Measurements from ENCODE around the gene ATP2B2. TPM values are rescaled to one million over a fixed set of nuclear protein-coding genes. Genes with fewer than 3 reads are reported as not detected.

The ATP2B2 gene
- total RNA-seq, 1 experiment from 2014 or later, result not detected

DNA sequence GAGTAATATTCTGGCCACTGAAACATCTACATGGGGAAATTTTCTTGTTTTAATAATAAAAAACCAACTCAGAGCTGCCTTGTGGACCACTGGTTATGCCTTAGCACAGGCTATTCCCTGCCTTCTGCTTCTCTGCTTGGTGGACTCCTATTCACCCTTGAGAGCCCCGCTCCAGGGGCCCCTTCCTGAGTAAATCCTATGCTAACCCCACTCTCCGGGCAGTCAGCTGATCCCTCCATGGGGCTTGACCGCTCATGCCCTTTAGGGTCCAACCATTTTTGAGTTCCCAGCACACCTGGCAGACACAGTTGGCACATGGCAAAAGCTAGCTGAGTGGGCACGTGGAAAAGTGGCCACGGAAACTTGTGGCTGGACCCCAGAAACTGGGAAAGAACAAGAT, 38.2 kb downstream of the ATP2B2 start:
- no peak overlapping the region for H3K4me2 ChIP-seq (ENCODE audit: low read length)
- no peaks in the 10 kb centered on the region for H3K79me2 ChIP-seq (ENCODE audit: insufficient read depth, low read length)
- no peak for DNase-seq (ENCODE audit: low read depth, low spot score)
- intact Hi-C loops (cut with micrococcal nuclease), result no loop called here
- no peak for ATAC-seq
- no peak overlapping the region for H3K9ac ChIP-seq (ENCODE audit: low read length)
- H3K27ac ChIP-seq (ENCODE audit: low read depth, low read length), result no peak overlapping the region
- H3K4me1 ChIP-seq (ENCODE audit: control insufficient read depth in 1 of 2, insufficient read depth in 2 of 2, low read length in 2 of 2), result no peaks in the 10 kb centered on the region
- no peaks in the 10 kb centered on the region for H3K36me3 ChIP-seq (ENCODE audit: control insufficient read depth in 1 of 2, insufficient read depth in 2 of 2, low read length in 2 of 2)
- H3K9me2 ChIP-seq (ENCODE audit: insufficient read depth), result no peaks in the 10 kb centered on the region
- TF ChIP-seq ELF1 (IDR thresholded peaks at IDR 0.05; ENCODE audit: borderline replicate concordance, low read depth), result no peak
- no peak for TF ChIP-seq TCF7L2 (IDR thresholded peaks at IDR 0.05; ENCODE audit: borderline replicate concordance, extremely low read depth, insufficient read depth, insufficient read length)
- no peak for TF ChIP-seq RAD21 (IDR thresholded peaks at IDR 0.05; ENCODE audit: low read depth)
- TF ChIP-seq SRF (IDR thresholded peaks at IDR 0.05; ENCODE audit: low read depth), result no peak
- no peak for TF ChIP-seq CBX3 (IDR thresholded peaks at IDR 0.05; ENCODE audit: low read depth)
- TF ChIP-seq, protein P1, sequence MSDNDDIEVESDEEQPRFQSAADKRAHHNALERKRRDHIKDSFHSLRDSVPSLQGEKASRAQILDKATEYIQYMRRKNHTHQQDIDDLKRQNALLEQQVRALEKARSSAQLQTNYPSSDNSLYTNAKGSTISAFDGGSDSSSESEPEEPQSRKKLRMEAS (IDR thresholded peaks at IDR 0.05), result no peak
- TF ChIP-seq SIN3A (IDR thresholded peaks at IDR 0.05; ENCODE audit: low read depth), result no peak
- TF ChIP-seq EZH2phosphoT487 (IDR thresholded peaks at IDR 0.05; ENCODE audit: borderline replicate concordance), result no peak
- TF ChIP-seq, protein P2, sequence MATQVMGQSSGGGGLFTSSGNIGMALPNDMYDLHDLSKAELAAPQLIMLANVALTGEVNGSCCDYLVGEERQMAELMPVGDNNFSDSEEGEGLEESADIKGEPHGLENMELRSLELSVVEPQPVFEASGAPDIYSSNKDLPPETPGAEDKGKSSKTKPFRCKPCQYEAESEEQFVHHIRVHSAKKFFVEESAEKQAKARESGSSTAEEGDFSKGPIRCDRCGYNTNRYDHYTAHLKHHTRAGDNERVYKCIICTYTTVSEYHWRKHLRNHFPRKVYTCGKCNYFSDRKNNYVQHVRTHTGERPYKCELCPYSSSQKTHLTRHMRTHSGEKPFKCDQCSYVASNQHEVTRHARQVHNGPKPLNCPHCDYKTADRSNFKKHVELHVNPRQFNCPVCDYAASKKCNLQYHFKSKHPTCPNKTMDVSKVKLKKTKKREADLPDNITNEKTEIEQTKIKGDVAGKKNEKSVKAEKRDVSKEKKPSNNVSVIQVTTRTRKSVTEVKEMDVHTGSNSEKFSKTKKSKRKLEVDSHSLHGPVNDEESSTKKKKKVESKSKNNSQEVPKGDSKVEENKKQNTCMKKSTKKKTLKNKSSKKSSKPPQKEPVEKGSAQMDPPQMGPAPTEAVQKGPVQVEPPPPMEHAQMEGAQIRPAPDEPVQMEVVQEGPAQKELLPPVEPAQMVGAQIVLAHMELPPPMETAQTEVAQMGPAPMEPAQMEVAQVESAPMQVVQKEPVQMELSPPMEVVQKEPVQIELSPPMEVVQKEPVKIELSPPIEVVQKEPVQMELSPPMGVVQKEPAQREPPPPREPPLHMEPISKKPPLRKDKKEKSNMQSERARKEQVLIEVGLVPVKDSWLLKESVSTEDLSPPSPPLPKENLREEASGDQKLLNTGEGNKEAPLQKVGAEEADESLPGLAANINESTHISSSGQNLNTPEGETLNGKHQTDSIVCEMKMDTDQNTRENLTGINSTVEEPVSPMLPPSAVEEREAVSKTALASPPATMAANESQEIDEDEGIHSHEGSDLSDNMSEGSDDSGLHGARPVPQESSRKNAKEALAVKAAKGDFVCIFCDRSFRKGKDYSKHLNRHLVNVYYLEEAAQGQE (IDR thresholded peaks at IDR 0.05; ENCODE audit: low read depth), result no peak
- no peak for TF ChIP-seq FOSL1 (IDR thresholded peaks at IDR 0.05; ENCODE audit: low read depth)
- TF ChIP-seq, protein P3, sequence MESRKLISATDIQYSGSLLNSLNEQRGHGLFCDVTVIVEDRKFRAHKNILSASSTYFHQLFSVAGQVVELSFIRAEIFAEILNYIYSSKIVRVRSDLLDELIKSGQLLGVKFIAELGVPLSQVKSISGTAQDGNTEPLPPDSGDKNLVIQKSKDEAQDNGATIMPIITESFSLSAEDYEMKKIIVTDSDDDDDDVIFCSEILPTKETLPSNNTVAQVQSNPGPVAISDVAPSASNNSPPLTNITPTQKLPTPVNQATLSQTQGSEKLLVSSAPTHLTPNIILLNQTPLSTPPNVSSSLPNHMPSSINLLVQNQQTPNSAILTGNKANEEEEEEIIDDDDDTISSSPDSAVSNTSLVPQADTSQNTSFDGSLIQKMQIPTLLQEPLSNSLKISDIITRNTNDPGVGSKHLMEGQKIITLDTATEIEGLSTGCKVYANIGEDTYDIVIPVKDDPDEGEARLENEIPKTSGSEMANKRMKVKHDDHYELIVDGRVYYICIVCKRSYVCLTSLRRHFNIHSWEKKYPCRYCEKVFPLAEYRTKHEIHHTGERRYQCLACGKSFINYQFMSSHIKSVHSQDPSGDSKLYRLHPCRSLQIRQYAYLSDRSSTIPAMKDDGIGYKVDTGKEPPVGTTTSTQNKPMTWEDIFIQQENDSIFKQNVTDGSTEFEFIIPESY (IDR thresholded peaks at IDR 0.05; ENCODE audit: extremely low read depth, insufficient replicate concordance, low read length), result no peak
- no peak for TF ChIP-seq YY1 (IDR thresholded peaks at IDR 0.05; ENCODE audit: extremely low read depth, insufficient replicate concordance, low read depth, low read length)
- TF ChIP-seq EZH2 (IDR thresholded peaks at IDR 0.05), result no peak
- no peaks in the 10 kb centered on the region for H4K20me1 ChIP-seq (ENCODE audit: insufficient read depth)
- BruUV-seq (replicated peaks), result no TSS peak
- H3K9me3 ChIP-seq (ENCODE audit: control insufficient read depth in 1 of 2, insufficient read depth in 1 of 2, low read depth in 1 of 2, low read length in 2 of 2), result no peaks in the 10 kb centered on the region
- POLR2A ChIA-PET, result no interaction called here
- RAD21 ChIA-PET (ENCODE audit: low non-redundant PET in 1 of 2, low total read pairs in 2 of 2, uncharacterized antibody in 2 of 2, unreplicated experiment in 2 of 2), result no interaction called here
- H3K27me3 ChIP-seq (ENCODE audit: insufficient read depth, low read length), result peaks cover 26% of the 10 kb centered on the region
- no peak overlapping the region for H2AFZ ChIP-seq (ENCODE audit: low read depth, low read length, poor library complexity, severe bottlenecking)
- CTCF ChIA-PET, result no interaction called here
- no peak overlapping the region for H3K4me3 ChIP-seq (replicated peaks in 1 of 2; ENCODE audit: low read depth in 1 of 2, low read length in 2 of 2)

All from HCT116 (cell line).